ENCODE measurements around the gene TST. TPM values are rescaled to one million over a fixed set of nuclear protein-coding genes. Genes with fewer than 3 reads are reported as not detected.

TST gene
- total RNA-seq, 1 donor from 2014 or later: 21.3 TPM

GRCh38 chr22:37051391-37052385 is 32.4 kb upstream of the TST start, which contains the start of gene KCTD17:
Gene KCTD17, plus strand, starts transcription at chr22:37051742. Its CDS starts 19 bp downstream, at chr22:37051761.
- no peaks in the 10 kb centered on the region for H3K36me3 Mint-ChIP-seq
- no peak for TF ChIP-seq CTCF (IDR thresholded peaks at IDR 0.05; ENCODE audit: unreplicated experiment)
- peak in 1 of 2 experiments; percentile 56 for DNase-seq (ENCODE audit: low spot score in 2 of 2, unreplicated experiment in 2 of 2)
- H3K4me1 Mint-ChIP-seq: peaks cover 6% of the 10 kb centered on the region
- no peak within 1 kb of the TSS for H3K27ac Mint-ChIP-seq
- H3K27me3 Mint-ChIP-seq (ENCODE audit: low read depth): no peaks in the 10 kb centered on the region
- peak within 1 kb of the TSS; percentile 75 for H3K4me3 Mint-ChIP-seq
- H3K9me3 Mint-ChIP-seq: no peaks in the 10 kb centered on the region

- no peak overlapping the region for H3K27ac Mint-ChIP-seq
These were observed 31.7 kb upstream of the TST start for GRCh38 chr22:37050913-37051312.

GRCh38 chr22:37049224-37049623 is 30.0 kb upstream of the TST start:
- H3K4me3 Mint-ChIP-seq: no peak overlapping the region
- DNase-seq (ENCODE audit: low spot score in 2 of 2, unreplicated experiment in 2 of 2): no peak
- no peaks in the 10 kb centered on the region for H3K9me3 Mint-ChIP-seq
- H3K36me3 Mint-ChIP-seq: no peaks in the 10 kb centered on the region
- no peak overlapping the region for H3K27ac Mint-ChIP-seq
- no peaks in the 10 kb centered on the region for H3K27me3 Mint-ChIP-seq (ENCODE audit: low read depth)
- peaks cover 6% of the 10 kb centered on the region for H3K4me1 Mint-ChIP-seq
- TF ChIP-seq CTCF (IDR thresholded peaks at IDR 0.05; ENCODE audit: unreplicated experiment): no peak

More at GRCh38 chr22:37050913-37051312, 31.7 kb upstream of the TST start:
- peaks cover 6% of the 10 kb centered on the region for H3K4me1 Mint-ChIP-seq
- peak overlapping the region; percentile 75 for H3K4me3 Mint-ChIP-seq
- no peak for DNase-seq (ENCODE audit: low spot score in 2 of 2, unreplicated experiment in 2 of 2)
- no peaks in the 10 kb centered on the region for H3K9me3 Mint-ChIP-seq
- H3K36me3 Mint-ChIP-seq: no peaks in the 10 kb centered on the region
- no peak for TF ChIP-seq CTCF (IDR thresholded peaks at IDR 0.05; ENCODE audit: unreplicated experiment)
- H3K27me3 Mint-ChIP-seq (ENCODE audit: low read depth): no peaks in the 10 kb centered on the region

GRCh38 chr22:37048133-37048532 is 28.9 kb upstream of the TST start:
- Mint-ChIP-seq H3K9me3 (no peaks in the 10 kb centered on the region), H3K4me3 (no peak overlapping the region), H3K4me1 (peaks cover 6% of the 10 kb centered on the region), H3K27me3 (ENCODE audit: low read depth) (no peaks in the 10 kb centered on the region), H3K36me3 (no peaks in the 10 kb centered on the region), H3K27ac (no peak overlapping the region)
- DNase-seq (ENCODE audit: low spot score in 2 of 2, unreplicated experiment in 2 of 2): no peak
- no peak for TF ChIP-seq CTCF (IDR thresholded peaks at IDR 0.05; ENCODE audit: unreplicated experiment)

- no peaks in the 10 kb centered on the region for H3K9me3 Mint-ChIP-seq
- H3K4me3 Mint-ChIP-seq: no peak overlapping the region
- TF ChIP-seq CTCF (IDR thresholded peaks at IDR 0.05; ENCODE audit: unreplicated experiment): no peak
- no peak for DNase-seq (ENCODE audit: low spot score in 2 of 2, unreplicated experiment in 2 of 2)
- no peaks in the 10 kb centered on the region for H3K36me3 Mint-ChIP-seq
- no peaks in the 10 kb centered on the region for H3K4me1 Mint-ChIP-seq
- no peak overlapping the region for H3K27ac Mint-ChIP-seq
- no peaks in the 10 kb centered on the region for H3K27me3 Mint-ChIP-seq (ENCODE audit: low read depth)
These were observed 27.8 kb upstream of the TST start for GRCh38 chr22:37047006-37047405.

Measured in mesothelial cell of epicardium (in vitro differentiated cells).